ENCODE results near the gene RPRD2.

RPRD2 gene

GRCh38 chr1:150362721-150363425 lies 1.1 kb upstream of the RPRD2 start:
- TF ChIP-seq, protein P1, sequence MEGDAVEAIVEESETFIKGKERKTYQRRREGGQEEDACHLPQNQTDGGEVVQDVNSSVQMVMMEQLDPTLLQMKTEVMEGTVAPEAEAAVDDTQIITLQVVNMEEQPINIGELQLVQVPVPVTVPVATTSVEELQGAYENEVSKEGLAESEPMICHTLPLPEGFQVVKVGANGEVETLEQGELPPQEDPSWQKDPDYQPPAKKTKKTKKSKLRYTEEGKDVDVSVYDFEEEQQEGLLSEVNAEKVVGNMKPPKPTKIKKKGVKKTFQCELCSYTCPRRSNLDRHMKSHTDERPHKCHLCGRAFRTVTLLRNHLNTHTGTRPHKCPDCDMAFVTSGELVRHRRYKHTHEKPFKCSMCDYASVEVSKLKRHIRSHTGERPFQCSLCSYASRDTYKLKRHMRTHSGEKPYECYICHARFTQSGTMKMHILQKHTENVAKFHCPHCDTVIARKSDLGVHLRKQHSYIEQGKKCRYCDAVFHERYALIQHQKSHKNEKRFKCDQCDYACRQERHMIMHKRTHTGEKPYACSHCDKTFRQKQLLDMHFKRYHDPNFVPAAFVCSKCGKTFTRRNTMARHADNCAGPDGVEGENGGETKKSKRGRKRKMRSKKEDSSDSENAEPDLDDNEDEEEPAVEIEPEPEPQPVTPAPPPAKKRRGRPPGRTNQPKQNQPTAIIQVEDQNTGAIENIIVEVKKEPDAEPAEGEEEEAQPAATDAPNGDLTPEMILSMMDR (IDR thresholded peaks at IDR 0.05; ENCODE audit: low read depth, low read length) = no peak
- no peak for DNase-seq (ENCODE audit: extremely low read depth, low read depth)

DNA sequence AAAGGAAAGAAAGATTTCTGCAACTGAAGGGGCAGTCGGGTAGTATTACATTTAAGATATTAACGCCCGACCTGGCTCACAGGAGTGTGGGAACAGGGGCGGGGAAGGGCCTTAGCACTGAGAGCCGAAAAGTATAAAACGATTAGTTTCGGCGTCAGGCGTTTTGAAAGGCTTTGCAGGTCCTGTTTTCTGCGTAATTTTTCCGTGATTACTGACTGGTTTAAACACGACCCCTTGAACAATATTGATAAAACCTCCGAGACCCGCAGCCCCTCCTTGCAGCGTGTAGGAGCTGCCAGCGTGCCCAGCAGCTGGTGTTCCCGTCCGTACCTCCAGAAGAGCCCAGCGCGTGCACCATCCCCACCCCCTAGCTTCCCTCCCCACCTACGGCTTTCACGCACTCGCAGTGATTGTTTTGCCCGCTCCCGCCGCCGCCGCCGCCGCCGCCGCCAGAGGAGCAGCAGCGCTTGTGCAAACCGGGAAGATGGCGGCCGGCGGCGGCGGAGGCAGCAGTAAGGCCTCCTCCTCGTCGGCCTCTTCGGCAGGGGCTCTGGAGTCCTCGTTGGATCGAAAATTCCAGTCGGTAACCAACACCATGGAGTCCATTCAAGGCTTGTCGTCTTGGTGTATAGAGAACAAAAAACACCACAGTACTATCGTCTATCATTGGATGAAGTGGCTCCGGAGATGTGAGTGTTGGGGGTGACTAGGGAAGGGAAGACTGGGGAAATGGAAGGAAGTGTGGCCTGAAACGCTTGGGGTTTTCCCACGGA lies 470 bp downstream of the RPRD2 start:
- DNase-seq (ENCODE audit: extremely low read depth, low read depth) = no peak

DNA sequence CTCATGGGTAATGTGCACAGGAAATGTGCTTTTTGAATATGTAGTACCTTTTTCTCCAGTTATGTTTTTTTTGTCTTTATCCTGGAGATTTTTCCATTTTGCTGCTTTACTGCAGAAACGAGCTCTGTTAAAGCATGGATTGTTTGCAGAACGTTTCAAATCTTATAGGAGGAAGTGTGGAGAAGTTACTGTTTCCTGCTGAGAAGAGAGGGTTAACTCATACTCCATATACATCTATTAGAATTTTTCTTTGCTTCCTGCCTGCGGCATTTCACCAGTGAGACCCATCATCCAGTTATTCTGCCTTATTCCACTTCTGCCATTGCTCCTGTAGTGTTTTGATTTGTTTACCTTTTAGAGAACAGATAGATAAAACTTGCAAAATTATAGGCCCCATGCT lies 2.0 kb downstream of the RPRD2 start:
- no peak for DNase-seq (ENCODE audit: extremely low read depth, low read depth)
- TF ChIP-seq, protein P1 (IDR thresholded peaks at IDR 0.05; ENCODE audit: low read depth, low read length) = no peak

More for the DNA sequence above, 470 bp downstream of the RPRD2 start:
- TF ChIP-seq, protein P1 (IDR thresholded peaks at IDR 0.05; ENCODE audit: low read depth, low read length) = no peak

DNA sequence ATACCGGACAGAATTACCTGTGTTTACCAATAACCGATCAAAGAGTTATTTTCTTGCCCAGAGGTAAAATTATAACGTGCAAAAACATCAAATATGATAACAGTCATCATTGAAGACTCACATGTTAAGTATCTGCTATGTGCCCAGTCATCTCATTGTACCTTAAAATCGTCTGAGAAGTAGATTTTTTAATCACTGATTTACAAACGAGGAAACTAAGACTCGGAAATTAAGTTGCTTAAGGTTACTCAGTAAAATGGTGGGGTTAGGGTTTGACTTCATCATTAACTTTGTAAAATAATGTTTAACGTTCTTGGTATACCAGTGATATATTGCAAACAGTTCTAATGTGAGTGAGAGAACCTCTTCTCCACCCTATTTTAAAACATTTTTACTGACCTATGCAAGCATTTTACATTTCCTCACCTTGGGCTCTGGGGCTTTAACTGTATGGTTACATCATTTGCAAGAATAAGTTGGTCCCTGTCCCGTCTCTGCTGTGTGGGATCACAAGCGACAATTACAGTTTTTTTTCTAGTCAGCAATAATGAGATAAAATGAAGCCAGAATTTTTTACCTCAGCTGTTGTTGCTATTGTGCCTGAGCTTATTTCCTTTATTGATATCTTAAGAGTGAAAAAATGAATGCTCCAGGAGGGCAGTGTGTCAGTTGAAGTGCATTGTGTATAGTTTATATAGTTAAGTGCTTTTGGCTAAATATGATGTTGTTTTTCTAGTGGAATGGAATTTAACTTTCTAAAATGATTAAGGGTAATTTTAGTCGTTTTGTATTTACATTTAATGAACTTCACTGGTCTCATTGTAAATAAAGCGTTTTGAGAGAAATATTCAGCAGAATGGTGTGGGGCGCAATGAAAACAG lies 2.7 kb downstream of the RPRD2 start:
- DNase-seq (ENCODE audit: extremely low read depth, low read depth) = no peak
- TF ChIP-seq, protein P1 (IDR thresholded peaks at IDR 0.05; ENCODE audit: low read depth, low read length) = no peak

DNA sequence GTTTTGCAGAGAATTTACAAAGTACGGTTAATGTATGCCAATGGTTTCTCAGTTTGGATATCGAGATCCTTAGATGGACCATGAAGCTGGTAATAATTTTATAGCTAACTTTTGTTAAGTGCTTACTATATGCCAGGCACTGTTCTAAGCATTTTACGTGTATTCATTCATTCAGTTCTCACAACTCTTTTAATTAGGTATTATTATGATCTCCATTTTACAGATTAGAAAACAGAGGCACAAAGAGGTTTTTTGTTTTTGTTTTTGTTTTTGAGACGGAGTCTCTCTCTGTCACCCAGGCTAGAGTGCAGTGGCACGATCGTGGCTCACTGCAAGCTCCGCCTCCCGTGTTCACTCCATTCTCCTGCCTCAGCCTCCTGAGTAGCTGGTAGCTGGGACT lies 7.2 kb downstream of the RPRD2 start:
- DNase-seq (ENCODE audit: extremely low read depth, low read depth) = no peak
- TF ChIP-seq, protein P1 (IDR thresholded peaks at IDR 0.05; ENCODE audit: low read depth, low read length) = no peak

- TF ChIP-seq, protein P1 (IDR thresholded peaks at IDR 0.05; ENCODE audit: low read depth, low read length) = no peak
- no peak for DNase-seq (ENCODE audit: extremely low read depth, low read depth)
Measured at GRCh38 chr1:150372580-150372979, 8.6 kb downstream of the RPRD2 start.
